ENCODE results near the gene RSPRY1.

DNA sequence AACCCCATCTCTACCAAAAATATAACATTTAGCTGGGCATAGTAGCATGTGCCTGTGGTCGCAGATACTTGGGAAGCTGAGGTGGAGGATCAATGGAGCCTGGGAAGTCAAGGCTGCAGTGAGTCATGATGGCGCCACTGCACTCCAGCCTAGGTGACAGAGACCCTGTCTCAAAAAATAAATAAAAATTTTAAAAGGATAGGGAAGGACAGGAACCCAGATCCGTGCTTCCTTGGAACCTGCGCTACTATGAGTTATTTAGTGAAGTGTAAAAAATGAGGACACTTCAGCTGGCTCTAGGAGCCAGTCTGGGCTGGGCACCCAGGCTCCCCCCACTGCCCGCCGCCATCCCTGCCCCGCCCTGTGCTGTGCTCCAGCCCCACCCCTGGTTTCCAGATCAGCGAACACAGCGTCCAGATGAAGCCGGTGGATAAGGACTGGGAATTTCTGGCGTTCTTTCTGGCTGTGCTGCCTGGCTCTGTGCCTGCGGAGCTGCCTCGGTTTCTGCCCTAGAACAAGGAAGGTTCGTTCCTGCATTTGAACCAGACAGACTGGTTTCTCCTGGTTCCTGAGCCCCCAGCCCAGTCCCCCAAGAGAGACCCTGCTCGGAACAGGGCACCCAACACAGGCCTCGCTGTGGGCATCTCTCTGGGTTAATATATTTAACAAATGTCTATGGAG, 79.9 kb downstream of the RSPRY1 start:
- no peak for TF ChIP-seq EZH2phosphoT487 (IDR thresholded peaks at IDR 0.05; ENCODE audit: low read length)
- TF ChIP-seq EZH2 (optimal IDR thresholded peaks at IDR 0.05; ENCODE audit: low read depth, low read length) = no peak
- TF ChIP-seq CTCF (IDR thresholded peaks at IDR 0.05; ENCODE audit: low read length) = no peak

Measured in MM.1S (cell line).